Nephron progenitor cell (in vitro differentiated cells): Measurements from ENCODE around the gene ERRFI1.
"Not testable (repeated sequence)": the region's sequence is repeated elsewhere in the genome, so short reads cannot be mapped to it uniquely, and the experiment has no call there.

ENCODE experiments used
- DNase-seq: peaks from one replicate; pipeline ENCODE4 v3.0.0; 2021
- H3K27ac Mint-ChIP-seq: 2 replicates; pipeline ENCODE4 v1.8.0; 2021; ENCODE audit warnings: mild to moderate bottlenecking, moderate library complexity, mixed read lengths
- H3K27me3 Mint-ChIP-seq: 2 replicates; pipeline ENCODE4 v1.8.0; 2021; ENCODE audit warnings: mild to moderate bottlenecking, low read depth, mixed read lengths; ENCODE audit not compliant: poor library complexity
- H3K36me3 Mint-ChIP-seq: 2 replicates; pipeline ENCODE4 v1.8.0; 2021; ENCODE audit warnings: low read depth, mixed read lengths
- H3K4me1 Mint-ChIP-seq: 2 replicates; pipeline ENCODE4 v1.8.0; 2021; ENCODE audit warnings: mixed read lengths
- H3K4me3 Mint-ChIP-seq: 2 replicates; pipeline ENCODE4 v1.8.0; 2021; ENCODE audit warnings: mild to moderate bottlenecking, moderate library complexity, mixed read lengths
- H3K9me3 Mint-ChIP-seq: 2 replicates; pipeline ENCODE4 v1.8.0; 2021; ENCODE audit warnings: mild to moderate bottlenecking, moderate library complexity, mixed read lengths
- TF ChIP-seq, protein P1 (sequence below): fragments of 200-600 bp; sonication (generic); IDR thresholded peaks from 2 replicates; pipeline ENCODE4 v1.5.0; 2021; ENCODE audit warnings: antibody characterized with exemption

Gene ERRFI1

DNA sequence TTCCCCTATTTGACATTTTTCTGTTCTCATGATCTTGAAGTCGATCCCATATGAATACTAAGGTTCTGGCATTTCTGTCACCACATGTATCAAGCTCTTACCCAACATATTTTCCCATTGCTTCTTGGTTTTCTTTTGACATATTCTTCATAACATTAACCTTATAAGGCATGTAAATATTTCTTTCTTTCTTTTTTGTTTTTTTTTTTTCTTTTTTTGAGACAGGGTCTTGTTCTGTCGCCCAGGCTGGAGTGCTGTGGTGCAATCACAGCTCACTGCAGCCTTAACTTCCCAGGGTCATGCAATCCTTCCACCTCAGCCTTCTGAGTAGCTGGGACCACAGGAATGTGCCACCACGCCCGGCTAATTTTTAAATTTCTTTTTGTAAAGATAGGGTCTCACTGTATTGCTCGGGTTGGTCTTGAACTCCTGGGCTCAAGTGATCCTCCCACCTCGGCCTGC, 33.1 kb upstream of the ERRFI1 start:
- Mint-ChIP-seq H3K27me3 (peaks cover 6% of the 10 kb centered on the region), H3K36me3 (no peaks in the 10 kb centered on the region), H3K9me3 (no peaks in the 10 kb centered on the region), H3K4me3 (no peak overlapping the region), H3K27ac (no peak overlapping the region), H3K4me1 (peaks cover 12% of the 10 kb centered on the region)
- DNase-seq: no peak
- TF ChIP-seq, protein P1, sequence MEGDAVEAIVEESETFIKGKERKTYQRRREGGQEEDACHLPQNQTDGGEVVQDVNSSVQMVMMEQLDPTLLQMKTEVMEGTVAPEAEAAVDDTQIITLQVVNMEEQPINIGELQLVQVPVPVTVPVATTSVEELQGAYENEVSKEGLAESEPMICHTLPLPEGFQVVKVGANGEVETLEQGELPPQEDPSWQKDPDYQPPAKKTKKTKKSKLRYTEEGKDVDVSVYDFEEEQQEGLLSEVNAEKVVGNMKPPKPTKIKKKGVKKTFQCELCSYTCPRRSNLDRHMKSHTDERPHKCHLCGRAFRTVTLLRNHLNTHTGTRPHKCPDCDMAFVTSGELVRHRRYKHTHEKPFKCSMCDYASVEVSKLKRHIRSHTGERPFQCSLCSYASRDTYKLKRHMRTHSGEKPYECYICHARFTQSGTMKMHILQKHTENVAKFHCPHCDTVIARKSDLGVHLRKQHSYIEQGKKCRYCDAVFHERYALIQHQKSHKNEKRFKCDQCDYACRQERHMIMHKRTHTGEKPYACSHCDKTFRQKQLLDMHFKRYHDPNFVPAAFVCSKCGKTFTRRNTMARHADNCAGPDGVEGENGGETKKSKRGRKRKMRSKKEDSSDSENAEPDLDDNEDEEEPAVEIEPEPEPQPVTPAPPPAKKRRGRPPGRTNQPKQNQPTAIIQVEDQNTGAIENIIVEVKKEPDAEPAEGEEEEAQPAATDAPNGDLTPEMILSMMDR: no peak

GRCh38 chr1:8057779-8058178, 31.7 kb upstream of the ERRFI1 start:
- H3K27ac Mint-ChIP-seq, H3K4me1 Mint-ChIP-seq: not testable (repeated sequence)

GRCh38 chr1:8055973-8056372, 29.9 kb upstream of the ERRFI1 start:
- H3K27ac Mint-ChIP-seq: no peak overlapping the region

More at GRCh38 chr1:8057779-8058178, 31.7 kb upstream of the ERRFI1 start:
- not testable (repeated sequence) for H3K4me3 Mint-ChIP-seq, DNase-seq, H3K36me3 Mint-ChIP-seq, H3K27me3 Mint-ChIP-seq, H3K9me3 Mint-ChIP-seq

DNA sequence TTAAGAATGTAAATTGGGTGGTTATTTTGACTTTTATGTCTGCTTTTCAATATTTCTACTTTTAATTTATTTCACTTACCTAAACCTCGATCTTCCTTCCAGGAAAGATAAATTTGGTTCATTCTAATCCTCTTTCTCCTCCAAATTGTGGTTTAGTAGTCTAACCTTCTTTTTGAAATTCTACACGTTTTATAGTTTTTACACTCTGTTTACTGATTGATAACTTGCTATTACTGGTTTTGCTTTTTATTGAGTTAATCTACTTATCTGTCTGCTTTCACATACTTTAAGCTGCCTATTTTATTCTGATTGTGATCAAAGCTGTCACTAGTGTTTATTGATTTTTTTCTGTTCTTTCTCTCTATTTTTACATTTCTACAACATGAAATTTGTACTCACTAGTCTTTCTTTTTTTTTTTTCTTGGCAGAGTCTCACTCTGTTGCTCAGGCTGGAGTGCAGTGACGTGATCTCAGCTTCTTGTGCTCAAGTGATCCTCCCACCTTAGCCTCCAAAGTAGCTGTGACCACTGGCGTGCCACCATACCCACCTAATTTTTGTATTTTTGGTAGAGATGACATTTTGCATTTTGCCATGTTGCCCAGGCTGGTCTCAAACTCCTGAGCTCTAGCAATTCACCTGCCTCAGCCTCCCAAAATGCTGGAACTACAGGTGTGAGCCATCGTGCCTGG, 27.9 kb upstream of the ERRFI1 start:
- no peak for DNase-seq
- Mint-ChIP-seq H3K36me3 (no peaks in the 10 kb centered on the region), H3K4me1 (peaks cover 5% of the 10 kb centered on the region), H3K27me3 (peaks cover 7% of the 10 kb centered on the region), H3K27ac (no peak overlapping the region), H3K4me3 (no peak overlapping the region), H3K9me3 (no peaks in the 10 kb centered on the region)
- TF ChIP-seq, protein P1: no peak

More at GRCh38 chr1:8055973-8056372, 29.9 kb upstream of the ERRFI1 start:
- DNase-seq: no peak
- peaks cover 5% of the 10 kb centered on the region for H3K4me1 Mint-ChIP-seq
- H3K9me3 Mint-ChIP-seq: no peaks in the 10 kb centered on the region
- H3K27me3 Mint-ChIP-seq: peaks cover 7% of the 10 kb centered on the region
- no peak overlapping the region for H3K4me3 Mint-ChIP-seq
- TF ChIP-seq, protein P1: no peak
- H3K36me3 Mint-ChIP-seq: no peaks in the 10 kb centered on the region

DNA sequence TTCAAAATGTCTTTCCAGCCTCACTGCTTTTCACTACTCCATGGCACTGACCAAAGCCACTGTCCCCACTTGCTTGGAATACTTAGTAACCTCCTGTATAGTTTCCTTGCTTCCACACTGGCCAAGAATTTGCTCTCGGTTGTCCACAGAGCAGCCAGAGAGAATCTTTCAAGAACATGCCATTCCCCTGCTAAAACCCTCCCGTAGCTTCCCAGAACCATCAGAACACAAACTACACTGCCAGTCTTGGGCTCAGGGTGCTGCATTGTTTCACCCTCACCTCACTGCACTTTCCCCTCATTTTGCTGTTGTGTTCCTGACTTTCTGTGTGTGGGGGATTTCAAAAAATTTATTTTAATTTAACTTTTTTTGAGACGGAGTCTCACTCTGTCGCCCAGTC, 25.5 kb upstream of the ERRFI1 start:
- no peak overlapping the region for H3K4me3 Mint-ChIP-seq
- TF ChIP-seq, protein P1: no peak
- H3K27me3 Mint-ChIP-seq: peaks cover 3% of the 10 kb centered on the region
- DNase-seq: no peak
- H3K4me1 Mint-ChIP-seq: peaks cover 10% of the 10 kb centered on the region
- H3K27ac Mint-ChIP-seq: peak overlapping the region; percentile 61
- H3K36me3 Mint-ChIP-seq: no peaks in the 10 kb centered on the region
- no peaks in the 10 kb centered on the region for H3K9me3 Mint-ChIP-seq

GRCh38 chr1:8049229-8049628, 23.1 kb upstream of the ERRFI1 start:
- not testable (repeated sequence) for H3K4me3 Mint-ChIP-seq, H3K27me3 Mint-ChIP-seq, DNase-seq, H3K4me1 Mint-ChIP-seq, H3K36me3 Mint-ChIP-seq, H3K9me3 Mint-ChIP-seq, H3K27ac Mint-ChIP-seq
